ENCODE measurements around the gene CAMTA1.

DNA sequence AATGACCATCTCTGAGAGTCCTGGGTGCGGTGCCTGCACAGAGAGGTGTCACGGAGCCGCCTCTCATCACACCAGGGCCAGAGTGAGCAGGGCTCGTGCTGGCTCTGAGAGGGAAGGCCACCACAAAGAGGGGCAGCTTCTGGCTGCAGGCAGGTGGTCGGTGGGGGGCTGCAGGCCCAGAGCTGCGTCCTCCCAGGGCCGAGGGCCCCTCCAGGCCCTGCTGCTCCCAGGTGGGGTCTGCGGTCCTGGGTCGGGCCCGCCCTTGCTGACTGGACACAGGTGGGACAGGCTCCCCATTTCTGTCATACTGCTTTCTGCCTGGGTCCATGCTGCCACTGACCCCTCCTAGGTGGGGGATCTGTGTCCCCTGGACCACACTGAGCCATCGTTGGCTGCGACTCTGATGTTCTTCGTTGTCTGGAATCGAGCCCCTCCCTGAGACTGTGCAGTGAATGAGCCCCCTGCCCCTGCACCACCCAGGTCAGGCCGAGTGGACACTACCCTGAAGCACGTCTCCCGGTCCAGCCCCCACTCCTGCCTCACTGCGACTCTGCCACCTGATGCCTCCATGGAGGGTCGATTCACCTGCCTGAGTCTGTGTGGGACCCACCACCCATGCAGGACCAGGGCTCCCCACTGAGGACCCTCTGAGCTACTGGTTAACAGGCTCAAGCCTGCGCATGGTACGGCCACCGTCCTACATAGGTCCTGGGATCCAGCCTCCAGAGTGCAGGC, 653.8 kb downstream of the CAMTA1 start:
- TF ChIP-seq TARDBP (IDR thresholded peaks at IDR 0.05) (no peak), BHLHE40 (IDR thresholded peaks at IDR 0.05; ENCODE audit: borderline replicate concordance) (no peak), FOXM1 (IDR thresholded peaks at IDR 0.05; ENCODE audit: borderline replicate concordance) (no peak), SUZ12 (IDR thresholded peaks at IDR 0.05) (no peak), PKNOX1 (IDR thresholded peaks at IDR 0.05) (no peak), SP1 (IDR thresholded peaks at IDR 0.05) (no peak), ZNF384 (IDR thresholded peaks at IDR 0.05) (no peak), CTBP1 (IDR thresholded peaks at IDR 0.05; ENCODE audit: borderline replicate concordance) (no peak)
